C4-2B (cell line): Measurements from ENCODE around the gene ZDHHC8.

Experiments
- CTCF ChIP-seq: fragments of 450-650 bp; conservative IDR thresholded peaks from 2 replicates; pipeline ENCODE4 v1.5.1; 2017; ENCODE audit warnings: mild to moderate bottlenecking
- ZFX ChIP-seq: fragments of 450-650 bp; IDR thresholded peaks from 2 replicates; pipeline ENCODE4 v1.6.1; 2017

GRCh38 chr22:20152464-20152890 is 20.9 kb downstream of the ZDHHC8 start:
- TF ChIP-seq CTCF (no peak), ZFX (no peak)
